ENCODE measurements around the gene DIDO1. TPM values are rescaled to one million over a fixed set of nuclear protein-coding genes. Genes with fewer than 3 reads are reported as not detected.

Gene DIDO1
- polyA plus RNA-seq, 1 of the 3 experiments (the other 2 are of a cell fraction), result 14.7 TPM

GRCh38 chr20:62837790-62838127, 88.5 kb downstream of the DIDO1 start:
- Histone ChIP-seq H3K9me2 (no peaks in the 10 kb centered on the region), H3K9me3 (no peaks in the 10 kb centered on the region), H3K4me3 (ENCODE audit: low read depth in 2 of 2, low read length in 1 of 2) (no peak overlapping the region), H3K27me3 (ENCODE audit: insufficient read depth) (no peaks in the 10 kb centered on the region), H3K4me1 (ENCODE audit: control insufficient read depth in 1 of 2, insufficient read depth in 2 of 2, low read depth in 1 of 2, low read length in 1 of 2) (peaks cover 0 to 12% of the 10 kb centered on the region in 2 experiments; a peak in 1 of 4 replicates), H4K20me1 (ENCODE audit: insufficient read depth) (no peaks in the 10 kb centered on the region), H2AFZ (ENCODE audit: low read depth) (no peak overlapping the region), H3F3A (replicated peaks; ENCODE audit: insufficient read depth) (no peaks in the 10 kb centered on the region), H3K79me2 (ENCODE audit: insufficient read depth) (no peaks in the 10 kb centered on the region), H3K27ac (ENCODE audit: low read depth in 2 of 2, low read length in 1 of 2) (no peak overlapping the region; a peak in 1 of 4 replicates), H3K36me3 (replicated peaks in 1 of 2; ENCODE audit: control insufficient read depth in 1 of 2, insufficient read depth in 2 of 2, low read length in 1 of 2) (peaks cover 2 to 4% of the 10 kb centered on the region in 2 experiments), H3K4me2 (no peak overlapping the region), H3K9ac (no peak overlapping the region)
- DNase-seq, result no peak
- 86% methylated on average over 8 of the region's 8 CpGs for WGBS (ENCODE audit: low lambda C conversion rate)
- ChIA-PET CTCF (interaction anchor here (3.1 kb wide), 1 partner anchor 9 kb away, joined by 10 read pairs; no protein-coding TSS in a partner anchor), POLR2A (no interaction called here)
- TF ChIP-seq, protein P1, sequence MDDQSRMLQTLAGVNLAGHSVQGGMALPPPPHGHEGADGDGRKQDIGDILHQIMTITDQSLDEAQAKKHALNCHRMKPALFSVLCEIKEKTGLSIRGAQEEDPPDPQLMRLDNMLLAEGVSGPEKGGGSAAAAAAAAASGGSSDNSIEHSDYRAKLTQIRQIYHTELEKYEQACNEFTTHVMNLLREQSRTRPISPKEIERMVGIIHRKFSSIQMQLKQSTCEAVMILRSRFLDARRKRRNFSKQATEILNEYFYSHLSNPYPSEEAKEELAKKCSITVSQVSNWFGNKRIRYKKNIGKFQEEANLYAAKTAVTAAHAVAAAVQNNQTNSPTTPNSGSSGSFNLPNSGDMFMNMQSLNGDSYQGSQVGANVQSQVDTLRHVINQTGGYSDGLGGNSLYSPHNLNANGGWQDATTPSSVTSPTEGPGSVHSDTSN (IDR thresholded peaks at IDR 0.05), result no peak
- TF ChIP-seq, protein P2, sequence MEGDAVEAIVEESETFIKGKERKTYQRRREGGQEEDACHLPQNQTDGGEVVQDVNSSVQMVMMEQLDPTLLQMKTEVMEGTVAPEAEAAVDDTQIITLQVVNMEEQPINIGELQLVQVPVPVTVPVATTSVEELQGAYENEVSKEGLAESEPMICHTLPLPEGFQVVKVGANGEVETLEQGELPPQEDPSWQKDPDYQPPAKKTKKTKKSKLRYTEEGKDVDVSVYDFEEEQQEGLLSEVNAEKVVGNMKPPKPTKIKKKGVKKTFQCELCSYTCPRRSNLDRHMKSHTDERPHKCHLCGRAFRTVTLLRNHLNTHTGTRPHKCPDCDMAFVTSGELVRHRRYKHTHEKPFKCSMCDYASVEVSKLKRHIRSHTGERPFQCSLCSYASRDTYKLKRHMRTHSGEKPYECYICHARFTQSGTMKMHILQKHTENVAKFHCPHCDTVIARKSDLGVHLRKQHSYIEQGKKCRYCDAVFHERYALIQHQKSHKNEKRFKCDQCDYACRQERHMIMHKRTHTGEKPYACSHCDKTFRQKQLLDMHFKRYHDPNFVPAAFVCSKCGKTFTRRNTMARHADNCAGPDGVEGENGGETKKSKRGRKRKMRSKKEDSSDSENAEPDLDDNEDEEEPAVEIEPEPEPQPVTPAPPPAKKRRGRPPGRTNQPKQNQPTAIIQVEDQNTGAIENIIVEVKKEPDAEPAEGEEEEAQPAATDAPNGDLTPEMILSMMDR (IDR thresholded peaks at IDR 0.05), result no peak
- TF ChIP-seq EP300 (IDR thresholded peaks at IDR 0.05; ENCODE audit: borderline replicate concordance in 1 of 2, low read depth in 1 of 2, low read length in 1 of 2) (no peak), TEAD4 (IDR thresholded peaks at IDR 0.05; ENCODE audit: borderline replicate concordance, insufficient read depth) (no peak), GATA2 (CRISPR knock-in tag; IDR thresholded peaks at IDR 0.05) (no peak), CHD2 (IDR thresholded peaks at IDR 0.05; ENCODE audit: low read length, partially characterized antibody) (no peak), FOSL2 (IDR thresholded peaks at IDR 0.05; ENCODE audit: borderline replicate concordance, low read depth) (no peak), YY1 (IDR thresholded peaks at IDR 0.05; ENCODE audit: low read depth) (no peak), TAF1 (IDR thresholded peaks at IDR 0.05; ENCODE audit: borderline replicate concordance, low read depth, low read length) (no peak), MEF2A (IDR thresholded peaks at IDR 0.05; ENCODE audit: borderline replicate concordance, low read depth) (no peak), ZBTB33 (IDR thresholded peaks at IDR 0.05; ENCODE audit: borderline replicate concordance, low read depth) (no peak), SIN3A (IDR thresholded peaks at IDR 0.05; ENCODE audit: borderline replicate concordance, low read depth, low read length) (no peak), ELF1 (IDR thresholded peaks at IDR 0.05) (no peak), FOXJ3 (CRISPR knock-in tag; IDR thresholded peaks at IDR 0.05) (no peak), JUND (IDR thresholded peaks at IDR 0.05) (no peak)
- TF ChIP-seq, protein P3, sequence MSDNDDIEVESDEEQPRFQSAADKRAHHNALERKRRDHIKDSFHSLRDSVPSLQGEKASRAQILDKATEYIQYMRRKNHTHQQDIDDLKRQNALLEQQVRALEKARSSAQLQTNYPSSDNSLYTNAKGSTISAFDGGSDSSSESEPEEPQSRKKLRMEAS (IDR thresholded peaks at IDR 0.05; ENCODE audit: low read depth), result no peak
- TF ChIP-seq, protein P4, sequence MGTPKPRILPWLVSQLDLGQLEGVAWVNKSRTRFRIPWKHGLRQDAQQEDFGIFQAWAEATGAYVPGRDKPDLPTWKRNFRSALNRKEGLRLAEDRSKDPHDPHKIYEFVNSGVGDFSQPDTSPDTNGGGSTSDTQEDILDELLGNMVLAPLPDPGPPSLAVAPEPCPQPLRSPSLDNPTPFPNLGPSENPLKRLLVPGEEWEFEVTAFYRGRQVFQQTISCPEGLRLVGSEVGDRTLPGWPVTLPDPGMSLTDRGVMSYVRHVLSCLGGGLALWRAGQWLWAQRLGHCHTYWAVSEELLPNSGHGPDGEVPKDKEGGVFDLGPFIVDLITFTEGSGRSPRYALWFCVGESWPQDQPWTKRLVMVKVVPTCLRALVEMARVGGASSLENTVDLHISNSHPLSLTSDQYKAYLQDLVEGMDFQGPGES (IDR thresholded peaks at IDR 0.05; ENCODE audit: low read depth, low read length), result no peak
